Spleen (tissue), 7 donors: ENCODE data around the gene CDH7.

Source experiments
- CTCF ChIP-seq, 11 experiments: fragments of 200-600 bp in 7 of 11; fragments of 450-650 bp in 4 of 11; sonication (generic) in 4 of 11; IDR thresholded peaks in 8 of 11; conservative IDR thresholded peaks in 3 of 11; 1 replicate in 7 of 11; 2 replicates in 4 of 11; pipeline versions ENCODE4 v1.4.0 to v1.8.0; 2016 to 2021; ENCODE audit warnings: antibody characterized with exemption in 11 of 11, inconsistent platforms in 4 of 11, mild to moderate bottlenecking in 1 of 11
- POLR2A ChIP-seq, 3 donors: fragments of 450-650 bp; IDR thresholded peaks; one replicate each; pipeline ENCODE4 v1.5.1; 2017; ENCODE audit warnings: antibody characterized with exemption in 3 of 3, mild to moderate bottlenecking in 1 of 3
- POLR2AphosphoS5 ChIP-seq, 3 donors: sonication (generic); formaldehyde crosslinking; IDR thresholded peaks; one replicate each; pipeline ENCODE4 v1.5.1; 2017; ENCODE audit warnings: antibody characterized with exemption in 3 of 3
- donor health status: DM: no; HTN: no; CAD: no; lungs with moderate emphysema.
- donor health status: DM: no; HTN: no; CAD: no.
- donor health status: DM: no; HTN: no; CAD: no.

GRCh38 chr18:65752625-65753325, 2.0 kb downstream of the CDH7 start:
- no peak for TF ChIP-seq POLR2AphosphoS5 (IDR thresholded peaks at IDR 0.05)
- no peak for TF ChIP-seq CTCF (IDR thresholded peaks at IDR 0.05 in 8 of 11, conservative IDR thresholded peaks at IDR 0.05 in 3 of 11)
- no peak for TF ChIP-seq POLR2A (IDR thresholded peaks at IDR 0.05)
